Stimulated activated effector memory CD8-positive, alpha-beta T cell treated with anti-CD3 and anti-CD28 coated beads, Interleukin-12 subunit alpha, Interleukin-12 subunit beta, amount 100 ng/mL, for 72 hours (primary cell): ENCODE results near the gene CCBE1.

Source experiments
- ATAC-seq: fragments of 150-1000 bp; cut with Tn5 transposase; 2 replicates; pipeline ENCODE4 v1.10.0; 2021
- DNase-seq, 2 donors: peaks; one replicate each; pipeline ENCODE4 v3.0.0; 2021 to 2022; ENCODE audit warnings: low spot score in 2 of 2
- H3K27ac Mint-ChIP-seq: one replicate; pipeline ENCODE4 v1.8.0; 2022; ENCODE audit warnings: mild to moderate bottlenecking, mixed read lengths
- H3K36me3 Mint-ChIP-seq: one replicate; pipeline ENCODE4 v1.8.0; 2022; ENCODE audit warnings: mild to moderate bottlenecking, mixed read lengths
- H3K4me1 Mint-ChIP-seq: one replicate; pipeline ENCODE4 v1.8.0; 2022; ENCODE audit warnings: mixed read lengths
- H3K4me3 Mint-ChIP-seq: one replicate; pipeline ENCODE4 v1.8.0; 2022; ENCODE audit warnings: mild to moderate bottlenecking, mixed read lengths
- H3K9me3 Mint-ChIP-seq: one replicate; pipeline ENCODE4 v1.8.0; 2022; ENCODE audit warnings: mixed read lengths

CCBE1 gene

GRCh38 chr18:59550174-59550516 lies 147.1 kb downstream of the CCBE1 start:
- DNase-seq (no peak), ATAC-seq (no peak)
- no peaks in the 10 kb centered on the region for H3K4me1 Mint-ChIP-seq
- H3K9me3 Mint-ChIP-seq: no peaks in the 10 kb centered on the region
- H3K36me3 Mint-ChIP-seq: no peaks in the 10 kb centered on the region
- H3K4me3 Mint-ChIP-seq: no peak overlapping the region
- H3K27ac Mint-ChIP-seq: no peak overlapping the region

- DNase-seq: no peak
- no peaks in the 10 kb centered on the region for H3K9me3 Mint-ChIP-seq
- no peaks in the 10 kb centered on the region for H3K4me1 Mint-ChIP-seq
- no peak overlapping the region for H3K4me3 Mint-ChIP-seq
- no peaks in the 10 kb centered on the region for H3K36me3 Mint-ChIP-seq
- no peak overlapping the region for H3K27ac Mint-ChIP-seq
- no peak for ATAC-seq
Measured at GRCh38 chr18:59549503-59550173, 147.6 kb downstream of the CCBE1 start.

- H3K9me3 Mint-ChIP-seq: no peaks in the 10 kb centered on the region
- DNase-seq: no peak
- no peak overlapping the region for H3K4me3 Mint-ChIP-seq
- H3K4me1 Mint-ChIP-seq: no peaks in the 10 kb centered on the region
- H3K36me3 Mint-ChIP-seq: no peaks in the 10 kb centered on the region
- ATAC-seq: no peak
- H3K27ac Mint-ChIP-seq: no peak overlapping the region
Measured at GRCh38 chr18:59547581-59548182, 149.5 kb downstream of the CCBE1 start.

DNA sequence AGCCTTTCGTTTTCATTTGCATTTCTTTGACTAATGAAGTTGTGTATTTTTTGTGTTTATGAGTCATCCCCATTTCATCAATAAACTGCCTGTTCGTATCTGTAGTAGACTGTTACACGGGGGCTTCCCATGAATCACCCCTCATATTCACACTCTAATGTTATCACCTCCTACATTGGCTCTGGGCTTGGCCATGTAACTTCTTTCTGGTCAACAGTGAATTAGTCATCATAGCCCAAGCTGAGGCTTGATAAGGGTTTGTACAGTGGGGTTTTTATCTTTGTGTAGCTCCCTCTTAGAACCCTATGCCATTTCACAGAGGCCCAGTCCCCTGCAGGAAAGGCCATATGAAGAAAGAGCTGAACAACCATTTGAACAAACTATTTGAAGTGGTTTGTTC lies 151.0 kb downstream of the CCBE1 start:
- no peaks in the 10 kb centered on the region for H3K4me1 Mint-ChIP-seq
- no peaks in the 10 kb centered on the region for H3K36me3 Mint-ChIP-seq
- DNase-seq (peak in 1 of 2 donors; percentile 10), ATAC-seq (peak; percentile 54)
- H3K27ac Mint-ChIP-seq: no peak overlapping the region
- no peak overlapping the region for H3K4me3 Mint-ChIP-seq
- peaks cover 2% of the 10 kb centered on the region for H3K9me3 Mint-ChIP-seq

DNA sequence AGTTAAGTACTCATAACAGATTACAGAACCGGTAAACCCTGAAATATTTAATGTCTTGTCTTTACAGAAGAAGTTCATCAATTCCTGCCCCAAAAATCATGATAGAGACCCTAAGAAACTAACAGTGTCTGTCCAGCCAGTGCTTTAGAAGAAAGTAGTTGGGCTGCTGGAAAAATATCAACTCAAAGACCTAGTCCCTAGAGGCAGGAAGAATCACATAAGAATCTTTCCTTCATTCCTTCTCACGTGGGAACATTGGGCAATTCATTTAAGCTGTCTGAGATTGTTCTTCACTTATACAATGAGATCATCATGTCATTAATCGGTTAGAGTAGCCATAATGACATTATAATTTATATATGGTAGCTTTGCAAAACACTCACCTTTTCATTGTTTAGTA lies 156.4 kb downstream of the CCBE1 start:
- no peak for DNase-seq
- Mint-ChIP-seq H3K9me3 (peaks cover 6% of the 10 kb centered on the region), H3K4me3 (no peak overlapping the region), H3K4me1 (no peaks in the 10 kb centered on the region), H3K27ac (no peak overlapping the region), H3K36me3 (no peaks in the 10 kb centered on the region)
- no peak for ATAC-seq

DNA sequence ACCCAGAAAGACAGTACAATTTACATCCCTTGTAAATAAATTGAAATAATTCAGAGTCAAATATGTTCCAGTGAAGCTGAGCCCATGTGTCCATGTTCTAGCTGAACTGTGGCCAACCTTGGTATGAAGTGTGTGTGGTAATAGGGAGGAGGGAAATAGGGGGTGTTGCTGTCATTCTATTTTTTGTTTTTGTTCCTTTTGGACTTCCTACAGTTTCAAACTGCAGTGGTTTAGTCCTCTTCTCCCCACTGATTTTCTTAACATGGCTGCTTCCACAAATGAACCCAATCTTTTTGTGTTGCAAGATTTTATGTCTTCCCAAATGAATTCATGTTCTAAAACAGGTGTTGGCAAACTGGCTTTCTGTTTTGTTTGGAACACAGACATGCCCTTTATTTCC lies 156.9 kb downstream of the CCBE1 start:
- ATAC-seq (no peak), DNase-seq (no peak)
- H3K4me3 Mint-ChIP-seq: no peak overlapping the region
- no peak overlapping the region for H3K27ac Mint-ChIP-seq
- H3K36me3 Mint-ChIP-seq: no peaks in the 10 kb centered on the region
- no peaks in the 10 kb centered on the region for H3K4me1 Mint-ChIP-seq
- H3K9me3 Mint-ChIP-seq: peaks cover 6% of the 10 kb centered on the region

GRCh38 chr18:59539108-59539507 lies 158.1 kb downstream of the CCBE1 start:
- DNase-seq (peak in 1 of 2 donors; percentile 0), ATAC-seq (no peak)
- Mint-ChIP-seq H3K4me3 (no peak overlapping the region), H3K36me3 (no peaks in the 10 kb centered on the region), H3K4me1 (no peaks in the 10 kb centered on the region), H3K9me3 (peaks cover 6% of the 10 kb centered on the region), H3K27ac (no peak overlapping the region)

DNA sequence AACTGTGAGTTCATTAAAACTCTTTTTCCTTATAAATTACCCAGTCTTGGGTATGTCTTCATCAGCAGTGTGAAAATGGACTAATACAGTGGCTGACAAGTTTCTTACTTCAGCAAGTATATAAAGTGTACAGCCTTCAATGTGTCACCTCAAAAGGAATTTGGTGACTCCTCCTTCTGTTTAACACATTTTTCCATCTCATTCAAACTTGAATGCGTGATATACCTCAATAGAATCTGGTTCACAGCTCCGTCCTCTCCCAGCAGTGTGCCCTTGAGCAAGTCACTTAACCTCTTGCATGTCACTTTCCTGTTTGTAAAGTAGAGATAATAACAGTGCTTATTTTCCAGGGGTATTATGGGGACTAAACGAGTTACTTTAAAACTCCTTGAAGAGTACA lies 159.6 kb downstream of the CCBE1 start:
- Mint-ChIP-seq H3K27ac (no peak overlapping the region), H3K36me3 (no peaks in the 10 kb centered on the region), H3K4me3 (no peak overlapping the region), H3K9me3 (peaks cover 6% of the 10 kb centered on the region), H3K4me1 (no peaks in the 10 kb centered on the region)
- no peak for DNase-seq
- ATAC-seq: no peak

- Mint-ChIP-seq H3K27ac (no peak overlapping the region), H3K4me3 (no peak overlapping the region), H3K36me3 (no peaks in the 10 kb centered on the region), H3K4me1 (no peaks in the 10 kb centered on the region), H3K9me3 (peaks cover 4% of the 10 kb centered on the region)
- DNase-seq (no peak), ATAC-seq (no peak)
Measured at GRCh38 chr18:59536166-59536565, 161.1 kb downstream of the CCBE1 start.

GRCh38 chr18:59535055-59535454 lies 162.2 kb downstream of the CCBE1 start:
- Mint-ChIP-seq H3K36me3 (no peaks in the 10 kb centered on the region), H3K9me3 (peaks cover 4% of the 10 kb centered on the region), H3K27ac (no peak overlapping the region), H3K4me3 (no peak overlapping the region), H3K4me1 (no peaks in the 10 kb centered on the region)
- DNase-seq: no peak
- no peak for ATAC-seq

DNA sequence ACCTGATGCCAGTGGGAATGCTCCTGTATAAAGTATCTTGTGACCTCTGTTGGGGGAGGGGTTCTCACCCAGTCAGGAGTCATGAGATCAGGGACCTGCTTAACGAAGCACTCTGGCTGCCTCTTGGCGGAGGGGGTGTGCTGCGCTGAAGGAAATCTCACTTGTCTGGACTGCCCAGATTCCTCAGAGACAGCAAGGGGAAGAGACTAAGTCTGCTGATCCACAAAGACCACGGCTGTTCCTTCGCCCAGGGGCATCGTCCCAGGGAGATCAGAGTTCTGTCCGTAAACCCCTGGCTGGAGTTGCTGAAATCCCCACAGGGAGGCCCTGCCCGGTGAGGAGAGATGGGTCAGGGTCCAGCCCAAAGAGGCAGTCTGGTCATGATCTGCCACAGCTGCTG lies 168.4 kb downstream of the CCBE1 start:
- Mint-ChIP-seq H3K4me1 (no peaks in the 10 kb centered on the region), H3K36me3 (no peaks in the 10 kb centered on the region), H3K27ac (no peak overlapping the region), H3K9me3 (no peaks in the 10 kb centered on the region), H3K4me3 (no peak overlapping the region)
- no peak for DNase-seq
- no peak for ATAC-seq

DNA sequence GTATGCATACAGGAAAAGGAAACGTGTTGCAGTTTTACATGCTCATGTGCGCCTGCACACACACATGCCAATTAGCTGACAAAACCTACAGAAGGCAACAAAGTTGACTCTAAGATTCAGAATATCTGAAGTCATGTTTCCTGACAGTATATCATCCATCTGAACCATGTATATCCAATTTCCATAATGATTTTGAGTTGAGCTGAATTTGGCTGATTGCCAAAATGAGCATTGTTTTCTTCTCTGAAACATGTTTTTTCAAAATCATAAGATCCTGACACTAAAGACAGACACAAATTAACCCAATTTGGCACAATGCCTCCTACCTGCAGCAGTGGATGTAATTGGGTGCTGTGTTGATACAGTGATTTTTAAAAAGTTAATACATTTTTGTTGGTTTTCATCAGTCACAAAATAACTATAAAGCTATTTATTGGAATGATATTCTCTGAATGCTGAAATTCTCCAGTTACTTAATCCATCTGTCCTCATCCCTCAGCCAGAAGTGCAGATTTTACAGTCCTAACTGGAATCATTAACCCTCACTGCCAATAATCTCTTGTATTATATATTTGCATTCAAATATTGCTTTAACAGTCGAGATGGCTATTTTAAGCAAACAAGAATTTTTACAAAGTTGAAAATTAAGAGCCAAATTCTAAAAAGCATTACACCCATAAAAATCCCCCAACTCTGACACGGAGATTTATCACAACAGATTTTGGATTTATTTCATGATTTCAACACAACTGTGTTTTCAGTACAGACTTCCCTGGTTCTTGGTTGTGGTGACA lies 176.5 kb downstream of the CCBE1 start:
- no peaks in the 10 kb centered on the region for H3K36me3 Mint-ChIP-seq
- DNase-seq: no peak
- no peak overlapping the region for H3K4me3 Mint-ChIP-seq
- no peaks in the 10 kb centered on the region for H3K4me1 Mint-ChIP-seq
- no peak for ATAC-seq
- no peak overlapping the region for H3K27ac Mint-ChIP-seq
- H3K9me3 Mint-ChIP-seq: peaks cover 4% of the 10 kb centered on the region

- ATAC-seq: no peak
- peaks cover 4% of the 10 kb centered on the region for H3K9me3 Mint-ChIP-seq
Measured at GRCh38 chr18:59518705-59519104, 178.5 kb downstream of the CCBE1 start.

GRCh38 chr18:59517446-59518165 lies 179.6 kb downstream of the CCBE1 start:
- Mint-ChIP-seq H3K4me3 (no peak overlapping the region), H3K27ac (no peak overlapping the region), H3K4me1 (no peaks in the 10 kb centered on the region), H3K9me3 (peaks cover 4% of the 10 kb centered on the region), H3K36me3 (no peaks in the 10 kb centered on the region)
- DNase-seq: no peak
- no peak for ATAC-seq

More at GRCh38 chr18:59518705-59519104, 178.5 kb downstream of the CCBE1 start:
- no peak for DNase-seq
- Mint-ChIP-seq H3K4me1 (no peaks in the 10 kb centered on the region), H3K36me3 (no peaks in the 10 kb centered on the region), H3K4me3 (no peak overlapping the region), H3K27ac (no peak overlapping the region)

DNA sequence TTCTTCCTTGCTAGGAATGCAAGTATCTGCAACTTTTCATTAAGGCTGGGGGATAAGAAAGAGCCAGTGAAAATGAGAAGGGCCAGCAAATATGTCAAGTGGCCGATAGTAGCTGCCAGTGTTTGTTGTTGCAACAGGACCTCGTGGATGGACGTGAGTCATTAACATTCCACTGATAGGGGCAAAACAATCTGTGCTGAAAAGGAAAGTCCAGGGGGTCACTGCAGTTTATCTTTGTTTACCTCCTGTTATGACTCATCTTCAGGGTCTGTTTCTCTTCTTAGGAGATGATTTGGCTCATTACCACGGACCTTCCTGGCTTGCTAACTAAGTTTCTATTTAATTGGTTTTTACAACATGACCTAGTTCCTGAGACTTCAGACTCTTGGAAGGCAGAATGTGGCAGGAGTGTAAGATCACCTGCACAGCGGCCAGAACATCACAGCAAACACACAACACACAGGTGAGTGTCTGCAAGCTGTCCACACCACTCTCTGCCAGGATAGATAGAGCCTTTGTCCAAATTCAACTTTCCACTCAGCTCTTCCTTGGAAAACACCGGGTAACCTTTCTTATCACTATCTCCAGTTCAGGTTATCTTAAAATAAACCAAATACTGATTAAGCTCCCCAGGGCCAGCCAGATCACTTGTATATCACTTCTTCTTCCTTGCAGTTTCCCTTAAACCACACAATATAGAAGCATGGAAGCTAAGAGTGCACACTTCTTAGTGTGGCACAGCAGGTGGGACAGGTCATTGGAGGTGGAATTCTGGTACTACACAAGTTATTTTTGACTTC lies 180.7 kb downstream of the CCBE1 start:
- Mint-ChIP-seq H3K27ac (no peak overlapping the region), H3K36me3 (no peaks in the 10 kb centered on the region), H3K4me3 (no peak overlapping the region), H3K9me3 (peaks cover 4% of the 10 kb centered on the region), H3K4me1 (no peaks in the 10 kb centered on the region)
- no peak for DNase-seq
- no peak for ATAC-seq
